ENCODE measurements around the gene TNFAIP6. TPM values are rescaled to one million over a fixed set of nuclear protein-coding genes. Genes with fewer than 3 reads are reported as not detected.

TNFAIP6 gene
- total RNA-seq, 2 experiments from 2014 or later: not detected

GRCh38 chr2:151380580-151381235 lies 23.3 kb downstream of the TNFAIP6 start:
- H3K4me3 Mint-ChIP-seq: no peak overlapping the region
- H3K4me1 Mint-ChIP-seq: peaks cover 6% of the 10 kb centered on the region
- ATAC-seq (no peak), DNase-seq (no peak)
- H3K27me3 Mint-ChIP-seq: no peaks in the 10 kb centered on the region
- CTCF ChIA-PET: no interaction called here
- no peaks in the 10 kb centered on the region for H3K9me3 Mint-ChIP-seq (ENCODE audit: low read depth)
- H3K36me3 Mint-ChIP-seq: no peaks in the 10 kb centered on the region
- no peak overlapping the region for H3K27ac Mint-ChIP-seq

GRCh38 chr2:151381266-151381665 lies 23.9 kb downstream of the TNFAIP6 start:
- no peaks in the 10 kb centered on the region for H3K36me3 Mint-ChIP-seq
- ATAC-seq: no peak
- H3K4me1 Mint-ChIP-seq: peaks cover 6% of the 10 kb centered on the region
- no peaks in the 10 kb centered on the region for H3K27me3 Mint-ChIP-seq
- no peak overlapping the region for H3K27ac Mint-ChIP-seq
- no peak for DNase-seq
- CTCF ChIA-PET: no interaction called here
- no peaks in the 10 kb centered on the region for H3K9me3 Mint-ChIP-seq (ENCODE audit: low read depth)
- H3K4me3 Mint-ChIP-seq: no peak overlapping the region

- CTCF ChIA-PET: no interaction called here
- Mint-ChIP-seq H3K36me3 (no peaks in the 10 kb centered on the region), H3K4me1 (peaks cover 4% of the 10 kb centered on the region), H3K27ac (no peak overlapping the region), H3K9me3 (ENCODE audit: low read depth) (no peaks in the 10 kb centered on the region), H3K27me3 (peaks cover 4% of the 10 kb centered on the region), H3K4me3 (no peak overlapping the region)
- no peak for ATAC-seq
- no peak for DNase-seq
Measured at GRCh38 chr2:151388011-151388410, 30.6 kb downstream of the TNFAIP6 start.

- CTCF ChIA-PET: no interaction called here
- Mint-ChIP-seq H3K27me3 (peaks cover 11% of the 10 kb centered on the region), H3K27ac (no peak overlapping the region), H3K36me3 (no peaks in the 10 kb centered on the region), H3K9me3 (ENCODE audit: low read depth) (no peaks in the 10 kb centered on the region), H3K4me1 (peaks cover 4% of the 10 kb centered on the region), H3K4me3 (no peak overlapping the region)
- no peak for ATAC-seq
- DNase-seq: no peak
Measured at GRCh38 chr2:151391436-151391835, 34.0 kb downstream of the TNFAIP6 start.

- Mint-ChIP-seq H3K27me3 (peaks cover 11% of the 10 kb centered on the region), H3K36me3 (no peaks in the 10 kb centered on the region), H3K27ac (no peak overlapping the region), H3K4me1 (peaks cover 4% of the 10 kb centered on the region), H3K4me3 (no peak overlapping the region), H3K9me3 (ENCODE audit: low read depth) (no peaks in the 10 kb centered on the region)
- CTCF ChIA-PET: no interaction called here
- ATAC-seq: no peak
- no peak for DNase-seq
Measured at GRCh38 chr2:151394509-151394908, 37.1 kb downstream of the TNFAIP6 start.

- DNase-seq (no peak), ATAC-seq (no peak)
- Mint-ChIP-seq H3K27me3 (peaks cover 11% of the 10 kb centered on the region), H3K36me3 (no peaks in the 10 kb centered on the region), H3K4me3 (no peak overlapping the region), H3K27ac (no peak overlapping the region), H3K4me1 (no peaks in the 10 kb centered on the region), H3K9me3 (ENCODE audit: low read depth) (no peaks in the 10 kb centered on the region)
- CTCF ChIA-PET: no interaction called here
Measured at GRCh38 chr2:151395509-151396374, 38.4 kb downstream of the TNFAIP6 start.

GRCh38 chr2:151399981-151400380 lies 42.6 kb downstream of the TNFAIP6 start:
- H3K27ac Mint-ChIP-seq: no peak overlapping the region
- no peaks in the 10 kb centered on the region for H3K36me3 Mint-ChIP-seq
- ATAC-seq (no peak), DNase-seq (no peak)
- H3K9me3 Mint-ChIP-seq (ENCODE audit: low read depth): no peaks in the 10 kb centered on the region
- CTCF ChIA-PET: no interaction called here
- no peak overlapping the region for H3K4me3 Mint-ChIP-seq
- H3K27me3 Mint-ChIP-seq: peaks cover 5% of the 10 kb centered on the region
- no peaks in the 10 kb centered on the region for H3K4me1 Mint-ChIP-seq

GRCh38 chr2:151401149-151401548 lies 43.8 kb downstream of the TNFAIP6 start:
- no peaks in the 10 kb centered on the region for H3K4me1 Mint-ChIP-seq
- ATAC-seq: no peak
- H3K27ac Mint-ChIP-seq: no peak overlapping the region
- no peaks in the 10 kb centered on the region for H3K9me3 Mint-ChIP-seq (ENCODE audit: low read depth)
- no peaks in the 10 kb centered on the region for H3K36me3 Mint-ChIP-seq
- CTCF ChIA-PET: interaction anchor here (0.6 kb wide), 1 partner anchor 9 kb away, joined by 3 read pairs; no protein-coding TSS in a partner anchor
- H3K27me3 Mint-ChIP-seq: peaks cover 1% of the 10 kb centered on the region
- DNase-seq: no peak
- H3K4me3 Mint-ChIP-seq: no peak overlapping the region

GRCh38 chr2:151403914-151404313 lies 46.5 kb downstream of the TNFAIP6 start:
- CTCF ChIA-PET: no interaction called here

GRCh38 chr2:151405376-151405775 lies 48.0 kb downstream of the TNFAIP6 start:
- H3K27ac Mint-ChIP-seq: no peak overlapping the region
- H3K27me3 Mint-ChIP-seq: no peaks in the 10 kb centered on the region
- DNase-seq: no peak
- H3K36me3 Mint-ChIP-seq: peaks cover 2% of the 10 kb centered on the region
- H3K4me3 Mint-ChIP-seq: no peak overlapping the region
- peaks cover 5% of the 10 kb centered on the region for H3K4me1 Mint-ChIP-seq
- ATAC-seq: no peak
- CTCF ChIA-PET: no interaction called here
- H3K9me3 Mint-ChIP-seq (ENCODE audit: low read depth): no peaks in the 10 kb centered on the region

More at GRCh38 chr2:151403914-151404313, 46.5 kb downstream of the TNFAIP6 start:
- no peak for DNase-seq
- no peak for ATAC-seq
- Mint-ChIP-seq H3K4me1 (no peaks in the 10 kb centered on the region), H3K4me3 (no peak overlapping the region), H3K36me3 (no peaks in the 10 kb centered on the region), H3K27ac (no peak overlapping the region), H3K9me3 (ENCODE audit: low read depth) (no peaks in the 10 kb centered on the region), H3K27me3 (no peaks in the 10 kb centered on the region)

- Mint-ChIP-seq H3K4me1 (peaks cover 15% of the 10 kb centered on the region), H3K4me3 (no peak overlapping the region), H3K36me3 (peaks cover 8% of the 10 kb centered on the region), H3K9me3 (ENCODE audit: low read depth) (no peaks in the 10 kb centered on the region), H3K27ac (no peak overlapping the region), H3K27me3 (no peaks in the 10 kb centered on the region)
- ATAC-seq (no peak), DNase-seq (no peak)
- CTCF ChIA-PET: no interaction called here
Measured at GRCh38 chr2:151407281-151407680, 49.9 kb downstream of the TNFAIP6 start.

GRCh38 chr2:151408788-151409600 lies 51.6 kb downstream of the TNFAIP6 start:
- CTCF ChIA-PET: interaction anchor here (0.6 to 1.6 kb wide), 4 partner anchors 9 to 119 kb away, joined by 3 to 7 read pairs (median 4); no protein-coding TSS in a partner anchor
- H3K27me3 Mint-ChIP-seq: no peaks in the 10 kb centered on the region
- no peak for ATAC-seq

More at GRCh38 chr2:151408788-151409600, 51.6 kb downstream of the TNFAIP6 start:
- peak overlapping the region; percentile 94 for H3K4me3 Mint-ChIP-seq
- H3K4me1 Mint-ChIP-seq: peaks cover 27% of the 10 kb centered on the region
- DNase-seq: no peak
- H3K27ac Mint-ChIP-seq: peak overlapping the region; percentile 92
- H3K9me3 Mint-ChIP-seq (ENCODE audit: low read depth): no peaks in the 10 kb centered on the region
- peaks cover 19% of the 10 kb centered on the region for H3K36me3 Mint-ChIP-seq

All from activated CD8-positive, alpha-beta memory T cell treated with anti-CD3 and anti-CD28 coated beads, Interleukin-2, amount 10 ng/mL, durations not matched to agents 7 days and 5 days (primary cell).